IPS DF 19.7 (cell line): ENCODE measurements around the gene LRMDA.

Experiments
- DNase-seq: peaks from one replicate; pipeline ENCODE4 v3.0.0-alpha.2; 2013; ENCODE audit warnings: low read depth, low spot score

LRMDA gene

DNA sequence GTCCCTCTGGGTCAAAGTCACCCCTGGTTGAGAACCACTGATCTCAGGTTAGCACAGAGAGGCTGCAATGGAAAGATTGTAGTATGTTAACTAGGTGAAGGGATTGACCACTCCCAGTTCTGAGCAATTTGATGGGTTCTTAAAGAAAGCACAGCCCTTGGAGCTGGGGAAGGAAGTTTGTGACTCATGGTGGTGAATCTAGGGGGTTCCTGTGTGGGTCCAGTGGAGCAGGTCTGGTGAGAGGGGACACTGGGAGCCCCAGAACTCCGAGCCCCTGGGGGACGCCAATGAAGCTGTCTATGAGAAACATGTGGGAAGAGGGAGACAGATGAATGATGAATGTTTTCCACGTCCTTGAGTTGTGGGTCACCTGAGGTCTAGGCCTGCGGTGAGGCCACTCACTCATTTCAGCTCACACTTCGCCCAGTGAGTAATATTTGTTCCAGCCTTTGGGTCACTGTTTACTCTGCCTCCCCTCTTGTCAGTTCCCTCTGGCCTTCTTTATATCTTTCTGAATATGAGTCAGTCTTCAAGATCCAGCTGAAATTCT lies 341.9 kb downstream of the LRMDA start:
- DNase-seq: no peak

DNA sequence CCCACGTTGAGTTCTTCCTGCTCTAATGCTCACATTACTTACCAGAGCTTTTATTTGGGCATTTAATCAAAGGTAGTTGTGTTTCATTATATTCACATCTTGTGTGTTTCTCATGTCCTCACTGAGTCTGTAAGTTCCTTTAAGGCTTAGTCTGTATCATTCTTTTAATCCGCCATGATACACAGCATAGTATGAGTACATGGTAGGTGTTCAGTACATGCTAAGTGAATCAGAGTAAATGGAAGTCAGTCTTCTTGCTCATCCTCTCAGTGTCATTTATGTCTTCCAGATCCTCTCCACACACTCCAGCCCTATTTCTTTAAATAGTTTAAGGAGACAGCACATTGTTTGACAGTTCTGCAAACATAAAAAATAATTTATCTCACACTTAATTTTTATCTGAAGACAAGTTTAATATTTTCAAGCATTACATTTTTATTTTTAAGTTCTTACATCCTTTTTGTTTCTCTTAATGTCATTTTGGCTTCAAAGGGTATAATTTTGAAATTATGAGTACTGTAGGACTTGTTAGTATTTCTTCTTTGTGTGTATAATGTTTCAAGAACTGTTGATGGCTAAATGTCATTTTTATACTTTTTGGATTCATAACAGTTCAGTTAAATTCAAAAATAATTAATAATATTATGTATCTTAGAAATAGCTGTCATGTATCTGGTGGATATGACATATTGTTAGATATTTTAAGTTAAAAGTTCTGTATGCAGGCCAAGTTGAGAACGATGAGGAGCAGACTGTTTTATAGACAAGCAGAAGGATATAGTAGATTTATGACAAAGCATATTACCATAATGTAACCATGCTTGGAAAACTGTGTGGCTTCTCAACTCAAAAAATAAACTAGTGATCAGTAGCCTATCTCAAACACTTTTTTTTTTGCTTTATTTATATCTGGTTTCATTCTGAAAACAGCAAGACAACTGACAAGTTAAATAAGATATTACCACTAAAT lies 342.7 kb downstream of the LRMDA start:
- no peak for DNase-seq

DNA sequence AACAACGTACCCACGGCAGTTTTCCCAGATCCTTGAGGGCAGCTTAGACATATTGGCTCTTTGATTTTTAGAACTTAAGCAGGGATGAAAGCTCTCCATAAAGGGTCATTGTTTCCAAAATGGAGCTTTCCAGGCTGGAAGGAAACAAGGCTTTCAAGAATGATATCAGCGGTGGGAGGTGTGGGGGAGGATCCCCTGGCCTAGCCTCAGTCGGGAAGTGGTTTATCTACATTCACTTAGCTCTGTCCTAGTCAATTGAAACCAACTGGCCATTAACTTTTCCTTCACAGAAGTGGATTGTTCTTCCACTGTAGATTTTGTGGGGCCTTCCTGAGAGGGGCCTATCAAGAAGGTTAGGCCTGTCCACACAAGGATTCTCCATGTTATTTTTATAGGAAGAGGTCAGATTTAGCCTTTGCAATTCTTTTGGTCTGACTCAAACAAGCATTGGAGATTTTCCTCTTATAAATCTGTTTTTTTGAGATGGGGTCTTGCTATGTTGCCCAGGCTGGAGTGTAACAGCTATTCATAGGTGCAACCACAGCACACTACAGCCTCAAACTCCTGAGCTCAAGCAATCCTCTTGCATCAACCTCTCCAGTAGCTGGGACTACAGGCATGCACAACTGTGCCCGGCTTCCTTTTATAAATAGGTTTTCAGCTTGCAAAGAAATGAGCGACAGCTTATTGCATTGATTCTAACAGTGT lies 343.5 kb downstream of the LRMDA start:
- DNase-seq: no peak

GRCh38 chr10:75776738-75777504 lies 345.5 kb downstream of the LRMDA start:
- DNase-seq: no peak

- DNase-seq: no peak
Measured at GRCh38 chr10:75778665-75779064, 347.2 kb downstream of the LRMDA start.

GRCh38 chr10:75779276-75779675 lies 347.9 kb downstream of the LRMDA start:
- no peak for DNase-seq

DNA sequence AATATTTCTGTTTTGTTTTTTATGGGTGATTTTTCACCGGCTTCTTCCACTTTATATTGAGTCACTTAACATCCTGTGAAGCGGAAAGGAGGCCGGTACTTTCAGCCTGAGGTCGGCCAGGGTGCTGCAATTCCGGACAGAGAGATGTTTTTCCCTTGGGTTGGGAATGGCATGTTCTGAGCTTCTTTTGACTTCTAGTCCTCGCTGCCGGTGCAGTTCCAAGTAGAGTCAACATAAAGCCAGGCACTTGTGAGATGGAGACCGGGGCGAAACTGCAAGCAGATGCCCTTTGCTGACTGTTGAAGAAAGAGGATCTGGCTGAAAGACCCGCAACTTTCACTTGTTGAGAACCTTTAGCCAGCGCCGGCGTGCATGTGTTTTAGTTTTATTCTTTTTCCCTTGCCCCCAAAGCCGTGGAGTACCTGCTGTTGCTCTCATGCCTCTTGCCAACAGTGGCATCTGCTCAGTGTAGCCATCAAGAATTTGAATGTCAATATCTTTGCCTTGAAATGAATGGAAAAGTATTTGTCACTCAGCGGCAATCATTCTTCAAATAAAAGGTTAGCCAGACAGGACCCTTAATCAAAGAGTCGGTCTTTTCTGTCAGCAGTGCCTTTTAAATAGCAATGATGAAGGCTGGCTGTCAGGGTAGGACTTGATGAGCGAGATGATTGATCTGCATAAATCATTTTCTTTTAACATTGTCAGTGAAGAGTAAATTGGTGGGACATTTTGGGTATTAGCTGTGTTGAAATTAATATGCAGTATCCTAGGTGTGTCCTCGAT lies 351.2 kb downstream of the LRMDA start:
- no peak for DNase-seq

GRCh38 chr10:75788394-75789205 lies 357.2 kb downstream of the LRMDA start:
- DNase-seq: peak; percentile 3

DNA sequence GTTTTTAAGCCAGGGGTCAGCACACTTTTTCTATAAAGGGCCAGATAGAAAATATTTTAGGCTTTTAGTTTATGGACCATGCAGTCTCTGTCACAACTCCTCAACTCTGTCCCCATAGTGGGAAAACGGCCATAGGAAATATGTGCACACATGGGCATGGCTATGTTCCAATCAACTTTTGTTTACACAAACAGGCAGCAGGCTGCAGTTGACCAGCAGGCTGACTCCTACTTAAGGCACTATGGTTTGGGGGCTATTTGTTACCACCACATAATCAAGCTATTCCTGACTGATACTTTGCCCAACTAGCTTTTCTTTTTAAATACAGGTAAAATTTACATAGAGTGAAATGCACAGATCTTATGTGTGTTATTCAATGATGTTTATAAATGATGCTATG lies 362.4 kb downstream of the LRMDA start:
- DNase-seq: no peak

GRCh38 chr10:75801121-75801520 lies 369.7 kb downstream of the LRMDA start:
- DNase-seq: peak; percentile 20

- DNase-seq: no peak
Measured at GRCh38 chr10:75801661-75802060, 370.2 kb downstream of the LRMDA start.

DNA sequence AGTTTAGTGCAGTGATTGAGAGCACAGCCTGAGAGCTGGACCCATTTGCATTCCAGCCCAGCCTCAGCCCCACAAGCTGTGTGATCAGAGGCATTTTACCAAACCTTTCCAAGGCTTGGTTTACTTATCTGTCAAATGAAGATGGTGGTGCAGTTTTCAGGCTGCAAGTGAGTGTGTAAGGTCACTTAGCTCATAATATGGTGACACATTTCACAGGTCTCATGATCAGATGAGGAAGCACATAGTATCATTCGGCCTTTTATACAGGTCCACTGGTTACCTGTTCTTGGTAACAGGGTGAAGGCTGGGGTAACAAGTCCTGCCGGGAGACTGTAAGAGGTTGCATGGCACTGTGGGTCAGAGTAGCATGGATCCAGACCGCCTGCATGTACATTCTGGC lies 371.7 kb downstream of the LRMDA start:
- DNase-seq: no peak

DNA sequence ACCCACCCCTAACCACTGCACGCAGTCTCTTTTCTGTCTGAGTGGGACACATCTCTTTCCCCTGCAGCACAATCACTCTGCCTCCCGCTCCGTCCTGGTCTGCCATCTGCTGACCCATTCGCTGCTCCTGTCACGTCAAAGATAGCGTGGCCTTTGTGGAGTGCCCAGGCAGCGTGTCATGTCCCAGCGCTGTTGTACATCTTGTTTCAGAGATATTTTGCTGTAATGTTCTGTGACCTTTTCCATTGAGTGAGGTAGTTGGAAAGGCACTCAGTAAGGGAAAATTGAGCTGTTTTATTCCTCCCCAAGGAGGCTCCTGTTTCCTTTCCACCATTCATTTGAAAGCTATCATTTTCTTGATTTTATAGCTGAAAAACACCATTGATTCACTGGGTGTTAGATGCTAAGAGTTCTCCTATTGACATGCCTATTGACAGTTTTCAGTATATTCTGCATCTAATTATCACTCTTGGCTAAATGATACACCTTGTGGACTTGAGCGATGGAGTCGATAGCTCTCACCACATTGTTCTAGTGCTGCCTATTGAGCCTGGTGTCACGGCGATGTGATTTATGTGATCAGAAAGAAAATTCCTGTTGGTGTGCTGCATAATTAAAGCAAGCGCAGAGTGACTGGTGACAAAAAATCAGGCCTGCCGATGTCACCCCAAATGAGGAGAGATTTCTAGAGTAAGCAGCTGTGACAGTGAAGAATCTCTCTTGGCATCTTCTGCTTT lies 372.6 kb downstream of the LRMDA start:
- DNase-seq: no peak

DNA sequence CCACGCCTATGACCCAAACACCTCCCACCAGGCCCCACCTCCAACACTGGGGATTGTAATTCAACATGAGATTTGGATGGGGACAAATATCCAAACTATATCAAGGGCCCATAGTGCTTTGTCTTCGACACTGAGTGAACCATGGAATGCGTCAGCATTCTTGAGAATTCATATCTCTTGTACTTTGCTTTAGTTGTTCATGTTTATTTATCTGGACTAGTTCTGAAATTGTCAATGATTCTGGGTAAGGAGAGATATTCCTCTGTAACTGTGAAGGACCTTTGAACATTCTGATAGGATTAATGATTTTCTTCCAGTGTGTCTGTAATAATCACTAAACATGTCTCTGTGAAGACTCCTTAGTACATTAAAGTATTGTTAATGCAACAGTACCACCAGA lies 374.8 kb downstream of the LRMDA start:
- DNase-seq: no peak

- DNase-seq: no peak
Measured at GRCh38 chr10:75807456-75807855, 376.0 kb downstream of the LRMDA start.

- DNase-seq: no peak
Measured at GRCh38 chr10:75809003-75809402, 377.6 kb downstream of the LRMDA start.

DNA sequence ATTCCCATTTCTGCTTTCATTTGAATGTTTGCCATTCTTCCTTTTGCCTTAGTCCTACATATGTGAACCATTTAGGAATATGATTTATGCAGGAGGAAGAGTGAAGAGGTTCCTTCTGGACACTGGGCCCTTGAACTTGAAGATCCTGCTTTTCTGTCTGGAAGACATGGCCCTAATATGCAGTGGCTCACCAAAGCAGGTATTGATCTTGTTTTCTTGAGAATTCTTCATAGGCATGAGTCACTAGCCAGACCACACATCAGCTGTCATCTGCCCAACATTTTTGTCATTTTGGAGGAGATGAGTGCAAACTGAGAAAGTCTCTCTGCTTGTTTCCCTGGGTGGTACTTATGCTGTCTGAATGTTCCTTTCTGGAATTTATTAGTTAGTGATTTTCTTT lies 382.6 kb downstream of the LRMDA start:
- no peak for DNase-seq

DNA sequence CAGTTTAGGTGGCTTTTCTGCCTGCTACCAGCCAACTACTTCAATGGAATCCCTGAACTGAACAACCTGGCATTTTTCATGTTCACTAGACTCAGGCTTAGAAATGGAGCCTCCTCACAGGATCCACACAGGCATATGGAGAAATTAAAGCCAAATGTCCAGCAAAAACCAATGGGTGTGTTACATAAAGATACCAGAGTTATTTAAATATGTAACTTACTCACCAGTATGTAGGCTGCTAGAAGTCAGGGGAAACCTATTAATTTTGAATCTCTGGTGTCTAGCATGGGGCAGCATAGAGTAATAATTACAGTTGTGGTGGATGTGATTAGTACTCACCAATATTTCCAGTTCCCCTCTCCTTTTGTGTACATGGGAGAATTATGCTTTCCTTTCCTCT lies 383.6 kb downstream of the LRMDA start:
- DNase-seq: no peak

DNA sequence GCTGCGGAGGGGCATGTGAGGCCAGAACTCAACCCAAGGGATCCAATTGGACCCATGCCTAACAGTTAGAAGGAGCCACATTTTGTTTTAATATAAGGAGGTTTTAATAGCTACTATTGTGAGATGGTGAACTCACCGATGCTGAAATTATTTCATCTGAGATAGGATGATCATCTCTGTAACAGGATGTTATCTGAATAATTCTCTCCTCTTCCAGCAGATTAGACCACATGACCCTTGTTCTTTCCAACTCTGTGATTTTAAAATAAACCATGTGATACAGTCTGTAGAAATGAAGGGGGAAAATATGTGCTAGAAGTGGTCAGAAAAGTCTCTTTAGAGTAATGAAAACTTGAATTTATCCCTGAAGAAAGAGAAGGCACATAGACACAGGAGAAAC lies 385.8 kb downstream of the LRMDA start:
- DNase-seq: no peak
